HG03060 (cell line): ENCODE data around the gene TICRR.
"Not testable (repeated sequence)": the region's sequence is repeated elsewhere in the genome, so short reads cannot be mapped to it uniquely, and the experiment has no call there.

Source experiments
- ATAC-seq: cut with Tn5 transposase; IDR thresholded peaks from one replicate; pipeline ENCODE4 v1.9.1; 2021; ENCODE audit warnings: low read depth, moderate number of reproducible peaks; ENCODE audit not compliant: unreplicated experiment

TICRR gene

DNA sequence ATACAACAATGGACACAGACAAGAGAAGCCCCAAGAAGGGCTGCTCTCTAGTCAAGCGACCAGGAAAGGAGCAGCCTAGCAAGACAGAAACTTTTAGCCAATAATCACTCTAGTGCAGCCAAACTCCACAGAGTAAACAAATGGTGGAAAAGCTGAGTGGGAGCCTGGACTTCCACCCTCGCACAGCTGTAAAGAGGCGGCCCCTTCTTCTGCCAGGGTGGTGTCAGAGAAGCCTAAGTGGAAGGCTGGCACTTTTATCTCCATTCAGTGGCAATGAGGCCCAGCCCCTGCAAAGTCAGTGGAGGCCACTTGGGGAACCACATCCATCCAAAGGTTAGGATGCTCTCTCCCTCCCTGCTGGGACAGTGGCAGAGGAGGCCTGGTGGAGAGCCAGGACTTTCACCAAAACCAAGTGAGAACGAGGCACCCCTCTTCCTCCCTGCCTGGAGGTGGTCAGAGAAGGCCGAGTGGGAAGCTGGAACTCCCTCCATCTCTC is 15.5 kb upstream of the TICRR start:
- no peak for ATAC-seq

DNA sequence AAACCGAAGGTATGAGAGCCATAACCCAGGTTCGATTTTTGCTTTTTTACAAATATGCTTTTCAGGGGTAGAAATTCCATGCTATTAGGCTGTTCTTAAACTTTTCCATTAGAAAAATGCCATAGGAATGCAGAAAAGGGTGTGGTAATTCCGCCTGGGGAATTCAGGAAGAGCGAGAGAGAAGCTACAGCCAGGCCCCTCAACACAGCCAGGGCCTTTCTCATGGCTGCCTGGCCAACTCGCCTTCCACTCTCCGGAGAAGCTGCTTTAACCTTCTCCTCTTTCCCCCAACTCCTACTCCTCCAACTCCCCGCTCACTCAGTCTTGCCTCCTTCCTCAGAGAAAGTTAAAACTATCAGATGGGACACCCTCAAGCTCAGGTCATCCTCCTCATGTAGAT is 9.1 kb upstream of the TICRR start:
- no peak for ATAC-seq

DNA sequence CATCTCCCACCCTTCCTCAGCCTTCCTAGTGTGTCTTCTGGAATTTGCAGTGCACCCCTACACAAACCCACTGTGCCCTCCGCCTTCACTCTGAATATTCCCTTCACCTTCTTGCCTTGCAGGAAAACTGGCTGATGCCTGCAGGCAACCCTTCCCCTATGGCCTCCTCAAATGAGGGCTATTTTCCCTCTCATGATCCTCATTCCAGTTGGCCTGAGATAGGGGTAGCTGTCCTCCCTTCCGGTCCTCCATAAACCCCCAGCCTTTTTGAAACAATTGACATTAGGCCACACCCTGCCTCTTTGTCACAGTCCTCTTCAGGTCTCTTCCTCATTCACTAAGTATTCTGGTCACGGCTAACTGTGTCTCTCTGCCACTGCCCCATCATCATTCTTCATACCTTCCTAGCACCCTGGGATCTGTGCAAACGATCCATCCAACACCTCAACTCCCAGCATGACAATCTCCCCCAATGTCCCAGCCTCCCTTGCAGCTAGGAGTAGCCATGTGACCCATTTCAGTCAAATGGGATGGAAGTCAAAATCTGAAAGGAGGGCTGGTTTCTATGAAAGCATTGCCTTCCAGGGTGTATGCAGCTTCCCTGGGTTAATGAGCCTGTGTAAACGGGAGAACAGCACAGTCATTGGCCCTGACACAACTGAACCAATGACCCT is 8.5 kb upstream of the TICRR start:
- ATAC-seq = no peak

DNA sequence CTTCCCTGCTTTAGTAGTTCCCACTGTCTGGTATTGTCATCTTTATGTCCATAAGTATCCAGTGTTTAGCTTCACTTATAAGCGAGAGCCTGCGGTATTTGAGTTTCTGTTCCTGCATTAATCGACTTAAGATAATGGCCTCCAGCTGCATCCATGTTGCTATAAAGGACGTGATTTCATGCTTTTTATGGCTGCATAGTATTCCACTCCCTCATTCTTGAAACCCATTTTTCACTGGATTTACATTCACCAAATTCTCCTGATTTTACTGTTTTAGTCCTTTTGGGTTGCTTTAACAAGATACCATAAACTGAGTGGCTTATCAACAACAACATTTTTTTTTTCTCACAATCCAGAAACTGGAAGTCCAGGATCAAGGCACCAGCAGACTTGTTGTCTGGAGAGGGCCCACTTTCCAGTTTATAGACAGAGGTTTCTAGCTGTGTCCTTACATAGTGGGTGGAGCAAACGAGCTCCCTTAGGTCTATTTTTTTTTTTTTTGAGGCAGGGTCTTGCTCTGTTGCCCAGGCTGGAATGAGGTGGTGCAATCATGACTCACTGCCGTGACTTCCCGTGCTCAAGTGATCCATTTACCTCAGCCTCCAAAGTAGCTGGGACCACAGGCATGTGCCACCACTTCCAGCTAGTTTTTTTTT is 6.1 kb upstream of the TICRR start:
- no peak for ATAC-seq

DNA sequence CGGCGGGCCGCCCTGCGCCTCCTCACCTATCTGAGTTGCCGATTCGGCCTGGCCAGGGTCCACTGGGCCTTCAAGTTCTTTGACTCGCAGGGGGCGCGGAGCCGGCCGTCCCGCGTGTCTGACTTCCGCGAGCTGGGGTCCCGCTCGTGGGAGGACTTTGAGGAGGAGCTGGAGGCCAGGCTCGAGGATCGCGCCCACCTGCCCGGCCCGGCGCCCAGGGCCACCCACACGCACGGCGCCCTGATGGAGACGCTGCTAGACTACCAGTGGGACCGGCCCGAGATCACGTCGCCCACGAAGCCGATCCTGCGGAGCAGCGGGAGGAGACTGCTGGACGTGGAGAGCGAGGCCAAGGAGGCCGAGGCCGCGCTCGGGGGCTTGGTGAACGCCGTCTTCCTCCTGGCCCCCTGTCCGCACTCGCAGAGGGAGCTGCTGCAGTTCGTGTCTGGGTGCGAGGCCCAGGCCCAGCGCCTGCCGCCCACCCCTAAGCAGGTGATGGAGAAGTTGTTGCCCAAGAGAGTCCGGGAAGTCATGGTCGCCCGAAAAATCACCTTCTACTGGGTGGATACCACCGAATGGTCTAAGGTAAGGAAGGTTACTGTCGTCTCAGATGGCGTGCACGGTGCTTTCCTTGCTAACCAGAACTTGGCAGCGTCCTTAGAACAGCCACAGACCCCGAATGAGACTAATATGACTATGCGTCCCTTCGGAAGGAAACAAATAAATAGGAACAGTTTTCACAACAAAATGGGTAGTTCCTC is 567 bp downstream of the TICRR start:
- no peak for ATAC-seq

DNA sequence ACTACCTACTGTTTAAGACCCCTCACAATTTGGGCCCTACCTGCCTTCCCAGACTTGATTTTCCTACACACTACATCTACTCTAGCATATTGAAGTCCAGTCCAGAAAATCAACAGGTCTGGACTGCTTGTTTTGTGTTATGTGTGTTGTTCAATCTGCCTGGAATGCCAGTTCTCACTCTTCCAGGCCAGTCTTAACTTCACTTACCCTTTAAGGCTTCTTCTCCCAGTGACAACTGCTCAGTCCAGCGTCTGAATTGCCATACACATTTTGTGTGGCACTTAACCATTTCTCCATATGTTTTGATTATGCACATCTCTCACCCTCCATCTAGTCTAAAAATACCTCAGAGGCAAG is 1.1 kb downstream of the TICRR start:
- no peak for ATAC-seq

DNA sequence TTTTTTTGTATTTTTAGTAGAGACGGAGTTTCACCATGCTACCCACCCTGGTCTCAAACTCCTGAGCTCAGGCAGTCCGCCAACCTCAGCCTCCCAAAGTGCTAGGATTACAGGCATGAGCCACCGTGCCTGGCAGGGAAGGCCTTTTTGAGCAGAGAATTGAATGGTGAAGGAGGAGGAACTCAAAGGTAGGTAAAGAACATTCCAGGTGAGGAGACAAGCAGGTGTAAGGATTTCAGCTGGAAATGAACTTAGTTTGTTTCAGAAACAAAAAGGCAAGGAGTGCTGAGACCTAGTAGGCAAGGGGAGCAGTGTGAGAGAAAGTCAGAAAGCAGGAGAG is 2.5 kb downstream of the TICRR start:
- no peak for ATAC-seq

DNA sequence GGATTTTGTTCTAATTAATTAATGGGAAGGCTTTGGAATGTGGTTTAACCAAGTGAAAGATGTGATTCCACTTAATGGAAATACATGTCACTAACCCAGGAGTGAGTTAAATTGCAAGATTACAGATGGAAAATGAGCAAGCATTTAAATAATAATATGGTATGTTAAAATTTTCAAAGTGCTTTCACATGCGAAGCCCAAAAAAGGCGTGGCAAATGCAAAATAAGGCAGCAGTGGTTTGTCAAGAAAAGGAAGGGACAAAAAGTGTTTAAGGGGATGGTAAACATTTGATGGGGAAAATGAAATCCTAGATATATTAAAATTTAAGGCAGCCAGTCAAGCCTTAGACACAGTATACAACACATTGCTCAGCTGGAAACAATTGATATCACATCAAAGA is 2.9 kb downstream of the TICRR start:
- no peak for ATAC-seq

DNA sequence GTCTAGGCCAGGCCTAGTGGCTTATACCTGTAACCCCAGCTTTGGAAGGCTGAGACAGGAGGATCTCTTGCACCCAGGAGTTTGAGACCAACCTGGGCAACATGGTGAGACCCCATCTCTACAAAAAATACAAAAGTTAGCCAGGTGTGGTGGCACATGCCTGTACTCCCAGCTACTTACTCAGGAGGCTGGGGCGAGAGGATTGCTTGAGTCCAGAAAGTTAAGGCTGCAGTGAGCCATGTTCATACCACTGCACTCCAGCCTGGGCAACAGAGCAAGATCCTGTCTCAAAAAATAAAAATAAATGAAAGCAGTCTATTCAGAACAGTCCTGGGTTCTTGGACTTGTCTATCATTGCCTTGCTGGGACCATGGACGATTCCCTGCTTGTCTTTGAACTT is 5.5 kb downstream of the TICRR start:
- ATAC-seq = not testable (repeated sequence)

DNA sequence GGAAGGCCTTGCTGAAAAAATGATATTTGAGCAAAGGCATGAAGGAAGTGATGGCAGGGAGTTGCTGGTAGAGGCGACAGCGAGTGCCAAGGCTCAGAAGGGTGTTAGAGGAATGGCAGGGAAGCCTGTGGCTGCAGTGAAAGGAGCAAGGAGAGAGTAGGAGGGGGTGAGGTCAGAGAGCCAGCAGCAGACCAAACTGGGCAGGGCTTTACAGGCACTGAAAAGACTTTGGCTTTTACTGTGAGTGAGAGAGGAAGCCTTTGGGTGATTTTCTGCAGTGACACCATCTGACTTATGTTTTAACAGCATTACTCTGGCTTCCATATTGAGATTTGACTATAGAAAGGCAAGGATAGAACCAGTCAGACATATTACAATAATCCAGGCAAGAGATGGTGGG is 11.4 kb downstream of the TICRR start:
- no peak for ATAC-seq

DNA sequence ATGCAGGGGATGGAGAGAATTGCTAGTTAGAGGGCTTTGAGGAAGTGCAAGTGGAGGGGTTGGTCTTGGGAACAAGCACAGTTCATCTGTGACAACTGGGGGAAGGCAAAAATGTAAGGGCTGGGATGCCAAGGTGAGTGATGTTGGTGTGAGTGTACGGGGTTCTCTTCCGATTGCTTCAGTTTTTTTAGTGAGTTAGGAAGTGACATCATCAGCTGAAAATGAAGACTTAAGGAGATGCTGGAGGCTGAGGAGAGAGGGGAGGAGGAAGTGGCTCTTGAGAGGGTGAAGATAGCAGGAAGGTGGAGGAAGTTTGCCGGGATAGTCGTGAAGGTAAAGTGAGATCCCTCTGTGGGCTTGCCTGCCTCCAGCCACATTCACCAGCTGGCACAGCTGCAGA is 12.7 kb downstream of the TICRR start:
- no peak for ATAC-seq

DNA sequence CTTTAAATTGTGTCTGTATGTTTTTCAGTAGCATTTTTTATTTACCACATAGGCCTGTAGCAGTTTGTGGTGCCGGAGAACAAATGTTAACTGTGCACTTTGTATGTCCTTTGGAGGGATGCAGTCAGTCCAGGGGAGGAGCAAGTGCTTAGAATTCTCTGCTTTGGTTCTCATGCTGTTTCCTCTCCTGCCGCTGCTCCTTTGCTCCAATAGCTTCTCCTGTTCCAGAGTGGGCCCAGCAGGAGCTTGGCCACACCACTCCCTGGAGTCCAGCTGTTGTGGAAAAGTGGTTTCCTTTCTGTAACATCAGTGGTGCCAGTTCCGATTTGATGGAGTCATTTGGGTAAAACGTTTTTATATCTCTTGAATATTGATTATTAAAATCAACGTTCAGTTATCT is 16.6 kb downstream of the TICRR start:
- no peak for ATAC-seq

DNA sequence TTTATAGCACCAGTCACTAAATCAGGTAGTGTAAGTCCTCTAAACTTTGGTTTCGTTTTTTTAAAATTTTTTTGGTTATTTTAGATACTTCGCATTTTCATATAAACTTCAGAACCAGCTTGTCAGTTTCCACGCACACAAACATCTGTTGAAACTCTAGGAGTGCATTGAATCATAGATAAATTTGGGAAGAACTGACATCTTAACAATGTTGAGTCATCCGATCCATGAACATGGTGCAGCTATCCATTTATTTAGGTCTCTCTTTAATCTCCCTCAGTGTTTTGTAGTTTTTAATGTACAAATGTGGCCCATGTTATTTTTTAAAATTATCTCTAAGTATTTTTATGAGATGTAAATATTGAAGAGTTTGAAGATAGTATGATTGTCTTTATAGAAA is 17.7 kb downstream of the TICRR start:
- ATAC-seq = no peak

DNA sequence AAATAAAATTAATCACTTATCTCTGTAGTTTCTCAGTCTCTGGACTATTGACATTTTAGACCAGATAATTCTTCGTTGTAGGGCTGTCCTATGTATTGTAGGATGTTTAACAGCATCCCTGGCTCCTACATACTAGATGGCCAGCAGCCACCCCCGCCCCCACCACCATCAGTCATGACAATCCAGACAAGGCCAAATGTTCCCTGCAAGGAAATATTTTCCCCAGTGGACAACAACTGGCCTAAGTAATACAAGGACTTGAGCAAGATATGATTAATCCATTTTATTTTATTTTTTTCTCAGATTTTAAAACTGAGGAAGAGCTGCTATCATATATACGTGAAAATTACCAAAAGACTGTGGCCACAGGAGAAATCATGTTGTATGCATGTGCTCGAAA is 23.8 kb downstream of the TICRR start:
- ATAC-seq = no peak

DNA sequence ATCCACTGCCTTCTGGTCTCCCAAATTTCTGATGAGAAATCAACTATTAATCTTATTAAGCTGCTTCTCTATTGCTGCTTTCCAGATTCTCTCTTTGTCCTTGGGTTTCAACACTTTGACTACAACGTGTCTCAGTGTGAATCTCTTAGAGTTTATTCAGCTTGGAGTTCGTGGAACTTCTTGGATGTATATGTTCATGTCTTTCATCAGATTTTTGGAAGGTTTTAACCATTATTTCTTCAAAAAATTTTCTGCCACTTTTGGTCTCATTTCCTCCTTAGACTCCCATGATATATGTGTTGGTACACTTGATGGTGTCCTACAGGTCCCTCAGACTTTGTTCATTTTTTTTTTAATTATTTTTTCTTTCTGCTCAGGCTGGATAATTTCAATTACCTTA is 36.0 kb downstream of the TICRR start:
- ATAC-seq = no peak

DNA sequence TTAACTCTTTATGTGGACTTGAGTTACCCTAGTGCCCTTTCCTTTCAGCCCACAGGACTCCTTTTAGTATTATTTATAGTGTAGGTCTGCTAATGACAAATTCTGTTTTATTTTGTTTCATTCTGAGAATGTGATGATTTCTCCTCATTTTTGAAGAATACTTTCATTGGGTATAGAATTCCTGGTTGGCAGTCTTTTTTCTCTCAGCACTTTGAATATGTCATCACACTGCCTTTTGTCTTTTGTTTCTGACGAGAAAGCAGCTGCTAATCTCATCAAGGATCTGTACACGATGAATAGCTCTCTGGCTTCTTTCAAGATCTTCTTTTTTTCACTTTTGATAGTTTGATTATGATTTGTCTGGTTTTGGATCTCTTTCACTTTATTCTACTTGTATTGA is 37.8 kb downstream of the TICRR start:
- ATAC-seq = no peak

DNA sequence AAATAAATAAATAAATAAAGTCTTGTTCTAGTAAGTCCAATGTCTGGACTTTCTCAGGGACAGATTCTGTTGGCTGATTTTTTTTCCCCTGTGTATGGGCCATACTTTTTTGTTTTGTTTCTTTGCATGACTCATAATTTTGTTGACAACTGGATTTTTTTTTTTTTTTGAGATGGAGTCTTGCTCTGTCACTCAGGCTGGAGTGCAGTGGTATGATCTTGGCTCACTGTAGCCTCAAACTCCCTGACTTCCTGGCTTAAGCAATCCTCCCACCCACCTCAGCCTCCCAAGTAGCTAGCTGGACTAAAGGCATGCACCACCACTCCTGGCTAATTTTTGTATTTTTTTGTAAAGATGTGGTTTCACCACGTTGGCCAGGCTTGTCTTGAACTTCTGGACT is 38.9 kb downstream of the TICRR start:
- no peak for ATAC-seq

DNA sequence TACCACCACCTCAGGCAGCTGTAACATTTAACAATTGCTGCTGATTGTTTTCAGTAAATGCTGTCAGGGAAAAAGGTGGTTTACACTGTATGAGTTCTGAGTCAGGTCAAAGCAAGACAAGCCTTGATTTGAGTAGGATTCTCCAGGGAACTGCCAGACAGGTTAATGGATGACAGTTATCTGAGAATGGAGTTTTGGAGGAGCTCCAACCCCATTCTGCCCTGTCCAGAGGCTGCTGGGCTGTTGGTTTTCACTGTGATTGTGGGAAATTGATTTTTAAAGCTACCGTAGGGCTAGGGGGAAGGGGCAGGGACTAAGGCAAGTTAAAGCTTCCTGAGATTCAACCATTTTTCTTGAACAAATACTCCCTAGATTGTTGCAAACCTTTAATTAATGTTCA is 39.9 kb downstream of the TICRR start:
- ATAC-seq = no peak

DNA sequence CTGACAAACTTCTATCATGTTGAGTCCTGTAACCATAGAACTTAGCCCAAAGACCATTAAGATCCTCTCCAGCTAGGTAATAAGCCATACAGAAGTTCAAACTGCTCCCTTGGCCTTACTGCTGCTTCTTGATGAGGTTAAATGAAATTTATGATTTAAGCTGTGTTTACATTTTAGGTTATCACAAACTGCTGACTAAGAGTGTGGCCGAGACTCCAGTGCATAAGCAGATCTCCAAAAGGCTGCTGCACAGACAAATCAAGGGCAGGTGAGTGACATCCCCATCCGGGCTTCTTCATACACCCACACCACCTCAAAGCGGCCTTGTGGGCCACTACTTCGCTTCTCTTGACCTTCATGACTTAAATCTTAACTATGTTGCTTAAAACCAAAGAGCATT is 41.0 kb downstream of the TICRR start:
- no peak for ATAC-seq

DNA sequence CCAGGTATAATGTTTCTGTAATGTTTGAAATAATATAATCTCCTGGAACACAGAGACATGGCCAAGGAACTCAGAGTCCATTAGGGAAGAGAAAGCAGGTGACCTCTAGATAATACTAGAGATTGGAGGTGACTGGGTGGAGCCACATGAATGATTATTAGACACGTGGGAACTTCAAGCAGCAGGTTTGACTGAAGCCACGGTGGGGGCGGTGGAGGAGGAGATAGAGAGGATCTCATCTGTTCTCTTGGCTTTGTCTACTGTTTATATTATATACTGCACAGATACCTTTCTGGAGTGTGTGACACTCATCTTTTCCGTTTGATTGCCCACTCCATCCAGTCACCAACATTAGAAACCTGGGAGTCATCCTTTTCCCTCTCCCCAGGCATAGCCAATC is 46.3 kb downstream of the TICRR start:
- ATAC-seq = no peak

DNA sequence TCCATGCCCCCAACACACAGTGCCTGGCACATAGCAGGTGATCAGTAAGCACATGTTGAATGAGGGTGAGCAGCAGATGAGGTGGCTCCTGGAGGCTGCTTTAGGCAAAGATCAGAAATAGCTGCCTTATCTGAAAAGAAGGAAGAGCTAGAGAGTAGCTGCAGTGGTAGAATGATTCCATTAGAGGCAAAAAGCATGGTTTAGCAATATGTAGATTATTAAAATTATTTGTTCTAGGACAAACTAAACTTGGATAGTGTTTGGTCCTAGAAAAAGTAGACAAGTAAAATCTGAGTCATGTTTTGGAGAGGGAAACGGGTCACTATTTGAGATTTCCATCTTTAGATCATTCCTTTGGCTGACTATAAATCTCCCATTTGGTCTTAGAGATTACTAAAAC is 47.9 kb downstream of the TICRR start:
- no peak for ATAC-seq

DNA sequence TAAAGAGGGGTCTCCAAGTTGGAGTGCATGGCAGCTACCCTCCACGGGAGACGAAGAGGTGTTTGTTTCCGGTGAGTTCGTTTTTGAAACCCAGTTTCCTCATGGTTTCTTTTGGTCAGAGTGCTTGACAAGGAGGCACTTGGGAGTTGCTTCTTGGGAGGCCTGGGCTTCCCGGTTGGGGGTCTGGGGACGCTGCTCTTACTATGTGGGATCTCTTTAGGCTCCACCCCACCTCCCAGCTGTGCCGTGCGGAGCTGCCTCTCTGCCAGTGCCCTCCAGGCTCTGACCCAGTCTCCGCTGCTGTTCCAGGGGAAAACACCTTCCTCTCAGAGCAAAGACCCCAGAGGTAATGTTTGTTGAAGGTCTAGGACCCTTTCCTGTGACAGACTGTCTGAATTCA is 50.4 kb downstream of the TICRR start:
- no peak for ATAC-seq
